ENCODE results near the gene CDHR3. TPM values are rescaled to one million over a fixed set of nuclear protein-coding genes. Genes with fewer than 3 reads are reported as not detected.

CDHR3 gene
- total RNA-seq, 1 donor from 2014 or later: 7.7 TPM

GRCh38 chr7:106021151-106022067 lies 58.3 kb downstream of the CDHR3 start:
- ATAC-seq (no peak), DNase-seq (ENCODE audit: low spot score) (no peak)

- DNase-seq (ENCODE audit: low spot score) (no peak), ATAC-seq (no peak)
Observed at GRCh38 chr7:106022193-106022821, 59.2 kb downstream of the CDHR3 start.

- ATAC-seq: no peak
- DNase-seq (ENCODE audit: low spot score): no peak
Observed at GRCh38 chr7:106023369-106024322, 60.6 kb downstream of the CDHR3 start.

- ATAC-seq: no peak
- no peak for DNase-seq (ENCODE audit: low spot score)
Observed at GRCh38 chr7:106026101-106026500, 63.0 kb downstream of the CDHR3 start.

GRCh38 chr7:106029451-106029850 lies 66.4 kb downstream of the CDHR3 start:
- no peak for DNase-seq (ENCODE audit: low spot score)
- no peak for ATAC-seq

GRCh38 chr7:106029941-106030340 lies 66.9 kb downstream of the CDHR3 start:
- DNase-seq (ENCODE audit: low spot score) (no peak), ATAC-seq (no peak)

- DNase-seq (ENCODE audit: low spot score) (no peak), ATAC-seq (no peak)
Observed at GRCh38 chr7:106031300-106032035, 68.4 kb downstream of the CDHR3 start.

- DNase-seq (ENCODE audit: low spot score): no peak
- ATAC-seq: no peak
Observed at GRCh38 chr7:106032295-106032694, 69.2 kb downstream of the CDHR3 start.

GRCh38 chr7:106033735-106034134 lies 70.7 kb downstream of the CDHR3 start:
- ATAC-seq: no peak

GRCh38 chr7:106034383-106034782 lies 71.3 kb downstream of the CDHR3 start:
- no peak for ATAC-seq
- DNase-seq (ENCODE audit: low spot score): no peak

More at GRCh38 chr7:106033735-106034134, 70.7 kb downstream of the CDHR3 start:
- DNase-seq (ENCODE audit: low spot score): no peak

GRCh38 chr7:106035568-106035967 lies 72.5 kb downstream of the CDHR3 start:
- no peak for DNase-seq (ENCODE audit: low spot score)
- ATAC-seq: no peak

- DNase-seq (ENCODE audit: low spot score) (no peak), ATAC-seq (no peak)
Observed at GRCh38 chr7:106036004-106036403, 72.9 kb downstream of the CDHR3 start.

- no peak for ATAC-seq
- no peak for DNase-seq (ENCODE audit: low spot score)
Observed at GRCh38 chr7:106037489-106038176, 74.6 kb downstream of the CDHR3 start.

- ATAC-seq (no peak), DNase-seq (ENCODE audit: low spot score) (no peak)
Observed at GRCh38 chr7:106038289-106038688, 75.2 kb downstream of the CDHR3 start.

GRCh38 chr7:106038916-106039315 lies 75.9 kb downstream of the CDHR3 start:
- no peak for ATAC-seq
- DNase-seq (ENCODE audit: low spot score): no peak

GRCh38 chr7:106039486-106040060 lies 76.5 kb downstream of the CDHR3 start:
- no peak for DNase-seq (ENCODE audit: low spot score)
- no peak for ATAC-seq

- DNase-seq (ENCODE audit: low spot score) (no peak), ATAC-seq (peak; percentile 61)
Observed at GRCh38 chr7:106041140-106041717, 78.2 kb downstream of the CDHR3 start.

GRCh38 chr7:106042196-106042611 lies 79.1 kb downstream of the CDHR3 start:
- ATAC-seq: peak; percentile 24

GRCh38 chr7:106045139-106045538 lies 82.1 kb downstream of the CDHR3 start:
- no peak for ATAC-seq
- DNase-seq (ENCODE audit: low spot score): no peak

More at GRCh38 chr7:106042196-106042611, 79.1 kb downstream of the CDHR3 start:
- DNase-seq (ENCODE audit: low spot score): no peak
